A673 (cell line): ENCODE data around the gene LEAP2.

Experiments
- EZH2 ChIP-seq: fragments of 200-600 bp; sonication (generic); IDR thresholded peaks from 2 replicates; pipeline ENCODE4 v1.6.1; 2017; ENCODE audit warnings: borderline replicate concordance, low read depth, mild to moderate bottlenecking, mixed read lengths, antibody characterized with exemption, low read length; ENCODE audit not compliant: poor library complexity, severe bottlenecking
- TF ChIP-seq, protein P1 (sequence below): fragments of 300-800, 200-600 bp; sonication (generic); conservative IDR thresholded peaks from 2 replicates; pipeline ENCODE4 v1.5.1; 2017; ENCODE audit warnings: low read depth, mild to moderate bottlenecking, antibody characterized with exemption, low read length, moderate library complexity, mixed read lengths

DNA sequence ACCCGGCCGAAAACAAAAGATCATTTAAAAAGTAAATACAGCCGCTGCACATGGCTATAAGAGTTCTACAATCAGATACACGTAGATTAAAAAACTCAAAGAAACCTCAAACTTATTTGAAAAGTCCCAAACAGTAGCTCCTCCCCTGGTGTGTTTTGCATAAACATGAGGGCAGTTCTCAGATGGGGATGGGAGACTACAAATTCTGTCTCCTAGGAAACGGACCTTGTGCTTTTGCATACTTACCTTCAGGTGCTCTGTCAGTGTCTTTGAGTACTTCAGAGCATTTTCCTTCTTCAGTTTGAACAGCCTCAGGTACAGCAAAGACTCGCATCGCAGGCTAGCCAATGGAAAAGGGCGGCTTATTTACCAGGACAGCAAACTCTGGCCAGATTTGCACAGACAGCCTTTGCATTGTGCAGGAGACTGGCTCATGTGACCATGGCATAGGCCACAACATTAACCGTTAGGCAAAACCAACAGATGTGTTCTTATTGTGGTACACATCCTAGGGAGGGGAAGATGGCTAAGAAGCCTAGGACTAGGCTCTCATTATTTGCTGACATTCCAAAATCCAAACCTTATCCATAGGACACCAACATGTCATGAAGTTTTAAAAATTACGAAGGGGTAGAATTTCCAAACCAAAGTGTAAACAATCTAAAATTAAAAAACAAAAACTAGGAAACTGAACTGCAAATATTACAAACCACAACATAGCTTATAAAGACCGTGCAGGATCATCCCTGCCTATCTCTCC lies 12.8 kb downstream of the LEAP2 start:
- TF ChIP-seq, protein P1, sequence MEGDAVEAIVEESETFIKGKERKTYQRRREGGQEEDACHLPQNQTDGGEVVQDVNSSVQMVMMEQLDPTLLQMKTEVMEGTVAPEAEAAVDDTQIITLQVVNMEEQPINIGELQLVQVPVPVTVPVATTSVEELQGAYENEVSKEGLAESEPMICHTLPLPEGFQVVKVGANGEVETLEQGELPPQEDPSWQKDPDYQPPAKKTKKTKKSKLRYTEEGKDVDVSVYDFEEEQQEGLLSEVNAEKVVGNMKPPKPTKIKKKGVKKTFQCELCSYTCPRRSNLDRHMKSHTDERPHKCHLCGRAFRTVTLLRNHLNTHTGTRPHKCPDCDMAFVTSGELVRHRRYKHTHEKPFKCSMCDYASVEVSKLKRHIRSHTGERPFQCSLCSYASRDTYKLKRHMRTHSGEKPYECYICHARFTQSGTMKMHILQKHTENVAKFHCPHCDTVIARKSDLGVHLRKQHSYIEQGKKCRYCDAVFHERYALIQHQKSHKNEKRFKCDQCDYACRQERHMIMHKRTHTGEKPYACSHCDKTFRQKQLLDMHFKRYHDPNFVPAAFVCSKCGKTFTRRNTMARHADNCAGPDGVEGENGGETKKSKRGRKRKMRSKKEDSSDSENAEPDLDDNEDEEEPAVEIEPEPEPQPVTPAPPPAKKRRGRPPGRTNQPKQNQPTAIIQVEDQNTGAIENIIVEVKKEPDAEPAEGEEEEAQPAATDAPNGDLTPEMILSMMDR = no peak
- TF ChIP-seq EZH2 = no peak
